NCI-H1694 treated with DMSO at 0.1 percent for 48 hours (cell line): ENCODE results near the gene NDNF.

ENCODE experiments used
- DNase-seq: peaks from one replicate; lab custom pipeline; 2025; lab: John Stamatoyannopoulos, UW

NDNF gene

DNA sequence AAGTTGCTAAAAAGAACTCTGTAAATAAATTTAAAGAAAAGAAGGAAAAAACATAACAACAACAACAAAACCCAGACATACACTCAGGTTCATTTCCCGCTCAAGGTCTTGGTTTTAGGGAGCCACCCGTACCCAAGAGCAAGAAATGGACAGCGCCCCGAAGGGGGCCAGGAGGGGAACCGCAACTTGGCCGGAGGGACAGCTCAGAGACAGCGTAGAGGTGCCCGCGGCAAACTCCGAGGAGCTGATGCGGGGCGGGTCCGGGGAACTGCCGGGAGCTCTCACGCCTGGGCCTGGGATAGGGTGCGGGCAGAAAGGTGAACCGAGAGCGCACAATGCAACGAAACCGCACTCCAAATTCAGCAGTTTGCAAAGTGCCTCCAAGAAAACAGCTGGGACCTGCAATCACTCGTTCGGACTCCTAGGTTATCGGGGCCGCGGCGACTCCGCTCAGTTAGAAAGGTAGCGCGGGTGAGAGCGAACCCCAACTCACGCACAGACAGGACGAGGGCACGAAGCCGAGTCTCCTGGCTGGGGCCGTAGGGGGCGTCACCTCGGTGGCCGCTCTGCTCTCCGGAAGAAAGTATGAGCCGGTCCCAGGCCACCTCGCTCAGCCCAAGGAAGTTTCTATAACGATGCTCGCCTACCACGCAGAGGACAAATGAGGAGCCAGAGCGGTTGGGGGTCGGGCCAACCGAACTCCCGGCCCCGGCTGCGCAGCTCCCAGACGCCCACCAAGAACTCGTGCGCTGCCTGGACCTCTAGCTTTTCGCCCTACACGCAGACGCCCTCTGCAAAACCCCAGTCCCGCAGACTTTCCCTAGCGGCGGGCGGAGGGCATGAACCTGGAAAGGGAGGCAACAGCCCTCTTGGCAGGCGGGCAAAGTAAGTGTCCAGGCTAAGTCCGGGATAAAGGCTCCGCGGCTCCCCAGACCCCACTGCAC is 1.4 kb downstream of the NDNF start:
- DNase-seq = no peak

DNA sequence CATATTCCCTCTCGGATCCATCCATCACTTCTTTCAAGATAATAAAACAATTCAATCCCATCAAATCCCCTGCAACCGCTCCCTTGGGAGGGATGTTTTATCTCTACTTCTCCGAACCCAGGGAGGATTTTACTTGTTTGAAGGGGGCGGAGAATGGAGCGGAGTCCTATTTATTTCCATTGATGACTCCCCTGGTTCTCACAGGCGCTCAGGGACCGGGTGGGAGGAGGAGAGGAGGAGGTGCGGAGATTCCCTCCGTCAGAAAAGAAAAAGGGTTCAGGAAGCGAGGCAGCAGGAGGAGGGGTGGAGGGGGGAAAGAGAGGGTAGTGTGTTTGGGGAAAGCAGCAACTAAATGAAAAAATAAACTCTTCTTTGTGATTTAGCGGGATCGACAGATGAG is 2.1 kb downstream of the NDNF start:
- no peak for DNase-seq

DNA sequence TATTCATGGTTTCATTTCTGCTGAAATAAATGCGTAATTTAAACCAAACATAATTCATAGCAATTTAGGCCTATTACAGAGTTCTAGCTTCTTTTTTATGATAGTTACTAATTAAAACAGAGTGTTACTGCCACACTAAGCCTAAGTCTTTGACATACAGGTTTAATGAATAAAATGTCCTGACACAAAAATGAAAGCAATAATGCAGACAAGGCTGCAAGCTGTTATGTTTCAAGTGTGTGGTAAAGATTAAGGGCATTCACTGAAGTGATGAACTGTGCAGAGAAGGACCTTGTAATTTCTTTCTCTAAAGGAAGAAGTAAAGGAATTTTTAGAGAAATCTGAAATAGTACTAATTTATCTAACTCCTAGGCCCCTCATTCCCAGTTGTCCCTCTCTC is 2.9 kb downstream of the NDNF start:
- DNase-seq = no peak

DNA sequence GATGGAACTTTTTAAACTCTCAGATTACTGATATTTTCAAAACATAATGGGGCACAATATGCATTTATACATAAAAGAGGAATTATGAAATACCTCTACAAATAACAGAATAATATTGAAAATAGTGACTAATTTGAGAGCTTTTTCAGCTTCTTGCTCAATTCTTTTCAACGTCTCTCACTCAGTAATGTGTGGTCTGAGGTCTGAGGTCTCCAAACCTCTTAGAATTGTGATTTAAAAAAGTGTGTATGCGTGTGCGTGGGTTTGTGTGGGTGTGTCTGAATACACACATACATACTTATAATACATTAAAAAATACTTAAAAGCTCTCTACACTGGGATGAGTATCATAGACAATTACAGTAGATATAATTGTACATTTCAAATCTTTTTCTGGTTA is 7.9 kb downstream of the NDNF start:
- DNase-seq = no peak

DNA sequence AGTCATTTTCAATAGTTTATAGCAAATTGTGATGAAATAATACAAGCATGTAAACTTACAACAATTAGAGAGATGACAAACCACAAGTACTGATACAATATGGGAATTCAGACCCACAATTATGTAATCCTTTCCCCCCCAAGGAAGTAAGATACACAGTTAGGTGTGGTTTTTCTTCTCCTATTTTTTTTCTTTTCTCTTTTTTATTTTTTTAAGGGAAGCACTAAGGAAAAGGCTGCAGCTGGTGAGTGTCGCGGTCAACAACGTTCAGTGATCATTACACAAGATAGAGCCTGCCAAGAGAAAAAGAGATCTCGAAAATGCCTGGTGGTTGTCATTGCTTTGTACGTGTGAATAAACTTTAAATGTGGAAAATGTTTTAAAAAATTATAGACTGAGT is 9.8 kb downstream of the NDNF start:
- no peak for DNase-seq

DNA sequence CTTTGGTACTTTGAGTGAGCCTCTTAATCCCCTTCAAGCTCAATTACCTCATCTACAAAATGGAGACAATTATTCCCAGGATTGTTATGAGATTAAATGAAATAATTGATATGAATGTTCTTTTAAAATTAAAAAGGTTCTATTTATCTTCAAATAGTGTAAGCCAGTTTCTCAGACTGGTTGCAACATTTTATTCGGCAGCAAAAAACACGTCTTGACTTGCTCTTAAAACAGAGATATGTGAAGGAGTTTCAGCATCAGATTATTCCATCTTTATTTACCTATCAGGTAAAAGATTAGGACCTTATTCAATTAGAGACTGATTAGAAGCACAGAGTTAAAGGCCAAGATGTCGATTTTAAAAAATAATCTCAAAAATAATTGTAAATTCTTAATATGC is 10.5 kb downstream of the NDNF start:
- no peak for DNase-seq

DNA sequence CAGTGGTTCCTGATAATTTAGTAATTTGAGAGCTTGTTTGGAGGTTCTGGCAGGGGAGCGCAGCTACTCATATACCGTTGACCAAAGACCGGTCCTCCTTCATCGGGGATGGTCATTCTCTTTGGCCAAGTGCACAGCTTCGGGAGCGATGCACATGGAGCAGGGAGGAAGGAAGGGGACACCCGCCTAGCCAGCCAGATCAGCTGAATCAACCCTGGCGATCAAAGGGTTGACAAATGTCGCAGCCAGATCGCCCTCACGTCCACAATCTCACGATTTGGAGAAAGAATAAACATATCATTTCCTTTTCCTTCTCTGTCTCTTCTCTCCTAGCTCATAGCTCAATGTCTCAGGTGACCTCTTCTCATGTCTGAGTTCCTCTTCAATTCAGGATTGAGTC is 11.1 kb downstream of the NDNF start:
- no peak for DNase-seq

DNA sequence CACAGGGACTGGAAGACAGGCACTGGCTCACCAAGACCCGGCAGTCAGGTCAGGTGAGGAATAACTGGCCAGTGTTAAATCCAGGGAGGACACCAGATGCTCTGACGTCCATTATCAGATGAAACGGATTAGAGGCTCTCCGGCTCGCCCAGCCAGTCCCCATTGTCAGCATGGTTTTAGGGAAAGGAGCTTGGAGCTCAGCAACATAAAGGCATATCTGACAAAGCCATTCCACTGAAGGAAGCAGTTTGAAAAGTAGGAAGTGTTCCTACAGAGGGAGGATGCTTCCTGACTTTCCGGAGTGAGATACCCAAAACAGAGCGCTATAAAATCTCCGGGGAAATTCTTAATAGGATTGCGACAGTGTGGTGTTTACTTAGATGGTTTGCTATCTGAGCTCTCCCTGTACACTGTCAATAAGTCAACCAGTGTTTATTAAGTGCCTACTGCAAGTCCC is 14.8 kb downstream of the NDNF start:
- no peak for DNase-seq

DNA sequence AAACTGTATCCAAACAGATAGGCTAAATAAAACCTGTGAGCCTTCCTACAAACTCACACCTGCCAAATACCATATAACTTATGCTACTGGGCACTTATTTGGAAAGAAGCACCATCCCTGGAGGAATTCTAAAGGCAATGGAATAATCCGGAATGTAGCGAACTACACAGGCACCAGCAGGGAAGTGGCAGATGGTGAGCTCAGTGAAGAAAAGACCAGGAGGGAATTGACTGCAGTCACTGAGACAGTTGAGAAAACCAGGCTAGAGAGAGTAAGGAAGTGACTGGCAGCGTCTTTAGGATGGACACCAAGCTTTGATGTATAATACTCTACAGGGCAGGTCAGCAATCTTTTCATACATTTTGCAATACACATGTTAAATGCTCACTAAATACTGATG is 16.3 kb downstream of the NDNF start:
- no peak for DNase-seq

DNA sequence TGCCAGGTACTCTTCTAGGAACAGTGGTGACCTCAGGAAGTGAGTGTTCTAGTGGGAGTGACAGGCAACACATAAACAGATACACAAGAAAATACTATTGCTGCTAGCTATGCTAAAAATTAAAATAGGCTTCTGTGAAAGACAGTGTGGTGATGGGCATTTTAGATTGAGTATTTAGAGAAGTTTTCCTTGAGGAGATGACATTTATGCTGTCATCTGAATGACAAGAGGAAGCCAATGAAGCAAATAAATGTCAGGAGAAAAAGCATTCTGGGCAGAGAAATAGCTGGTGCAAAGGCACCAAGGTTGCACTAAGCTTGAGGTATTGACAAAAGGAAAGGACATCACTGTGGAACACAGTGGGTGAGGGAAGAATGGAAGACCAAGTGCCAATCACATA is 18.0 kb downstream of the NDNF start:
- DNase-seq = no peak

DNA sequence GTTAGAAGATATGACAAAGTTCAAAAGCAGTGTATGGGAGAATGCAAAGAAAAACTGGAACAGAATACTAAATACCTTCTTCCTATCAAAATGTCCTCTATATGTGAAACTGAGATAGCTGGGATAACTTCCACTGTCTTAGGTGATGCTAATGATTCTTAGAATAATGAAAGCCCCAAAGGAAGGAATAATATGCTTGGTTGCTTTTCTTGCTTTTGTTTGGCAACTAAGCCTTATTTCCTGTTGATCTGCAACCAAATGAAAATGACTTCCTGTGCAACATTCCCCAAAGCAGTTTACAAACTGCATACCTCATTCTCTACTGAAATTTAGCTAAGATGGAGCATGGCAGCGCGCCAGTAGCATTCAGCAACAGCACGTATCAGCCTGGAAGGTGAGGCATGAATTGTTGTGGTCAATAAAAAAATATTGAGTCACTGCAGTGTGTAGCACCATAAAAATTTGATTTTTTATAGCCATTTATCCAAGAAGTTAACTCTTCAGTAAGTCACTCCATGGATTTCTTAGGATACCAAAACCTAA is 18.7 kb downstream of the NDNF start:
- DNase-seq = no peak

DNA sequence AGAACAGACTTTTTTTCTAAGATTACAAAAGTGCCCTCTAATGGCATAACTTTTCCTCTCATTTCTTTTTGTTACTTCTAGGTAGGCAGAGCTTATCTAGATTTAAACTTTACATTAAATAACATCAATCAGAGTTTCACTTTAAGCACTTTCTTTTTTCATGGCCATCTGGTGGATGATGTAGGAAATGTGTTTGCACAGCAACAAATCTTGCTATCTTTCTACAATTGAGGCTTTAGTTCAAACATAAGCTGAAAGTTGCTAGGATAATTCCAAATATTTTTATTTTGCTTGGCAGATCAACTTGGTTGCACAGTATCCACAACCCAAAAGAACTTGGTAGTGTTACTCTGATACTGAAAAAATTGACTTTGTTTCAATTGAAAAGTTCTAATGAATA is 22.0 kb downstream of the NDNF start:
- no peak for DNase-seq

DNA sequence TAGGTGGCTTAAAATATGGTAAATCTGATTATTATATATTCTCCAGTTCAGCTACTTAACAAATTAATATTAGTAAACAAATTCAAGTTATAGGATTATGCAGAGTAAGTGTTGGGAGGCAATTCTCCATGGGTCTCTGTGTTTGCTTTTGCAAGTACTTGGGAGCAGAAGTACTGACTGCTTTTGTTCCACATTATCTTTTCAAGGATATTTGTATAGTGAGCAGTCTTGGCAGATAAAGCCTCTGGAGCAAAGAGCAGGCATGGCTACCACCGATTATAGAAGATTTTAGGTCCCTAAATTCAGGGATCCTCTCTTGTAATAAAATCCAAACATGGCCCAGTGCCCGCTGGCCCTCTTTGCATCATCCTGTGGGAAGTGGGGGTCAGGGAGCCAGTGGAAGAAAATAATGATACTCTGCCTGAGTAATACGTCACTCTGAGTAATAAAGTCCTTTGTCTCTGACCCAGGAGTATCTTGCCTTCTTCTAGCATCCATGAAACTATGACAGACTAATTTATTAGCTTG is 23.2 kb downstream of the NDNF start:
- no peak for DNase-seq

DNA sequence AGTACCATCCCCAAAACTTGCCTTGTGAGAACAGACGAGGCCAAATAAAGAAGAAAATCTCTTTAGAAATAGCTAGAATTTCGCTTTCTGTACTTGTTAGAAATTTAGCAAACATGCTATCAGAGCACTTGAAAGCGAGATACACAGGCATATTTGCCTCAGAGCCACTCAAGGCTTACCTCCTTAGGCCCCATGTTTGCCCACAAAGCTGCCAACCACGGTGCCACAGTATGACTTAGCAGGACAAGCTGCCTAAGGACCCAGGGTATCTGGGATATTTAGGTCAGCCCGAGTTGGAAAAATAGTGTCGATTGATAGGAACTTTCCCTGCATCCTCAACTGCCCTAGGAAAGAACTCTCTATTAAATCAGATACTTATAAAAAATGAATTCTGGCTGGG is 24.2 kb downstream of the NDNF start:
- no peak for DNase-seq

DNA sequence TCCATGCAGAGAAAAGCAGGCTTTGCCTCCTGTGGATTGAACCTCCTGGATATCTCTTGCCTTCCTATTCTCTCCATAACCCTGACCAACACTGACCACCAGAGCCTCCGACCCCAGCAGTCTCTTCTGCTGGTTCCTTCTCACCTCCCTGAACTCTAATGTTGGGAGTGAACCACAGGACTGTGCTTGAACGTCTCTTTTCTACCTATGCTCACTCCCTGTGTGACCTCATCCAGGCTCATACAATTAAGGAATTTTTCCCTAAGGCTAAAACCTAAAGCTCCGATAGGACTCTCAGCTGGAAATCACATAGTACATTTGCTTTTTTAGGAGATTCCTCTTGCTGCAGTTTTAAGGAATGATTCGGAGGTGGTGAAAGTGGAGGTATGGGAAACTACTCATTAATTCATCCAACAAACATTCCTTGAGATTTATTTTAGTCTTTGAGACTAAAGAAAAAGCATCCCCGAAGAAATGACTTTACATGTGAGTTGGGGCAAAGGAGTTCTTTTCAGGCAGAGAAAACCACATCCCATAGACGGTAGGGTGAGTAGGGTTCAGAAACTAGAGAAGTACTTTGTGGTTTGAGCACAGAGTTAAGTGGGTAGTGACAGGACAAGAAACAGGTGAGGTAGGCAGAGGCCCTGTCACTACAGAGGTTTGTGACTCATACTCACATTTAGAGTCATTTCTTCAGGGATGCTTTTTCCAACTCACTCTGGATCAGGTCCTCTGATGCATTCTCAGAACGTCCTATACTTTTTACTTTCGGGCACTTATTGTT is 30.8 kb downstream of the NDNF start:
- DNase-seq = no peak

DNA sequence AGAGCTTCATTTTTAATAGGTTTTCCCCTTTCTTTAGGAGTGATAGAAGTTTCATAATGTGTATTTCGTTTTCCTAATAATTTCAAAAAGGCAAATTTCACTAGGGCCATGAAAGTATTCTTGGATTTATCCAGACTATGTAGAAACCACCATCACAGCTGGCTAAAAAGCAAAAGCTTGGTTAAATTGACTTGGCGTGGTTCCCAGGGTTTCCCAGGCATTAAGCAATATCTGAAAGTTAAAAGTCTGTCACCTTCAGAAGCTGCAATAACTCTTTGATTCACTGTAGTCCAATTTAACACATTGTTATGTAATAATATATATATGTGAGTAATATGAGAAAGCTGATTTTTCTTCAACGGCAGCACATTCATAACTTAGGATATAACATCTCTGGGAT is 38.3 kb downstream of the NDNF start:
- no peak for DNase-seq

DNA sequence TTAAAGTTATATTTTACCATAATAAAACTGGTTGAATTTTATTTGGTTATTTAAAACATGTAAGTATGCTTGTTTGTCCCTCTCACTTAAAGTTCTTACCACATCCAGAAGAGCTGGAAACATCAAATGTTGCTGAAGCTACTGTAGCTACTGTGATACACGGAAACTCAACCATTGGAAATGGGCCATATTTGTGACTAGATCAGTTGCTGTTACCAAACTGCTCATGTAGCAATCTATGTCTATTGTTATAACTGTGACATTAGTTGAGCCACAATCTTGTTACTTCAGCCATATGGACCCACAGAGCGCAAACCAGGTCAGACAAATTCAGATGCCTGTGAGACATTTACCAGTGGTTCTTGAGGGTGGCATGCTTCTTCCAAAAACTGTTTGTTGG is 41.6 kb downstream of the NDNF start:
- no peak for DNase-seq

DNA sequence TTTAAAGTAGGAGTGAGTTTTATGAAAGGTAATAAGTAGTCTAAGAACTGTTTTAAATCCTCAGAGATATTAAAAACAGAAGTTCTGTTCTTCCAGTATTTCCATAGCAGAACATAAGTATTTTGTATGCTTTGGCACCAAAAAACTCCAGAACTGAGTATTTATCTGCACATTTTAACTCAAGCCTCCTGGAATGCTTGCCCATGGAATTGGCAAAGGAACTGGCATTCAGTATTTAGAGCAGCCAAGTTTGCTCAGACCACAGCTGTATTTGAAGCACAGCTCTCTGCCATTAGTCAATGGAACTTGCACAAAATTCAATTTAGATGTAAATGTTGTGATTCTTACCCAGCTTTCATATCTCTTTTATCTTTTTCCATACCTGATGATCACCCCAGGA is 42.2 kb downstream of the NDNF start:
- no peak for DNase-seq

DNA sequence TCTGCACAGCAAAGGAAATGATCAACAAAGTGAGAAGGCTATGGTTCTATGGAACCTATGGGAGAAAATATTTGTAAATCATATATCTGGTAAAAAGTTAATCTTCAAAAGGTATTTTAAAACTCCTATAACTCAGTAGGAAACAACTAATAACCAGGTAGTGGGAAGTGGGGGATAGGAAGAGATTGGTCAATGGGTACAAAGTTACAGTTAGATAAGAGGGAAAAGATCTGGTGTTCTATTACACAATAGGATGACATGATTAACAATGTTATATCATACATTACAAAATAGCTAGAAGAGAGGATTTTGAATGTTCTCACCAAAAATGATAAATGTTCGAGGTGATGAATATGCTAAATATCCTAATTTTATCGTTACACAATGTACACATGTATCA is 46.3 kb downstream of the NDNF start:
- DNase-seq = no peak

DNA sequence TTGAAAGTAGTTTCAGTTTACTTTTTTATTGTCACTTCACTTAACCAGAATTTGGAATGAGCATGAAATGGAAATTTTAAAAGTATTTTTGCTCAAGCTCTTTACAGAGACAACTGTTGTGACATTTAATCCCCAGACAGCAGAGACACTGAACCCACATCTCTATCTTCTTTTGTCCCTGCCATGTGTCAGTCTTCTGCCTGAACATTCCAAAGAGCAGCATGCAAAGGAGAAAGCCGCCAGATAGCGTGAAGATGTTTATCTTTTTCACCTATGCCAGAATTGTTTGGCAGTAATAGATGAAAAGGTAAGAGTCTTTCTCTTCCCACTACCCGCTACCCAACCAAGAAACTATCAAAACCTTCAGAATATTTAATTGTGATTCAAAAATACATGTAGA is 46.8 kb downstream of the NDNF start:
- no peak for DNase-seq

DNA sequence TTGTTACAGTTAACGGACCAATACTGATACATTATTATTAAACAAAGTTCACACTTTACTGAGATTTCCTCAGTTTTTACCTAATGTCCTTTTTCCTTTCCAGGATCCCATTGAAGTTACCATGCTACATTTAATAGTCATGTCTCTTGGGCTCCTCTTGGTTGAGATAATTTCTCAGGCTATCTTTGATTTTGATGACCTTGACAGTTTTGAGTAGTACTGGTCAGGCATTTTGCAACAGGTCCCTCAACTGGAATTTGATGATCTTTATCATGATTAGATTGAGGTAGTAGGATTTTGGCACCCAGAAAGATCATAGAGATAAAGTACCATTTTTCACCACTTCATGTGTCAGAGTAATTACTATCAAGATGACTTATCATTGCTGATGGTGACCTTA is 53.8 kb downstream of the NDNF start:
- DNase-seq = no peak

DNA sequence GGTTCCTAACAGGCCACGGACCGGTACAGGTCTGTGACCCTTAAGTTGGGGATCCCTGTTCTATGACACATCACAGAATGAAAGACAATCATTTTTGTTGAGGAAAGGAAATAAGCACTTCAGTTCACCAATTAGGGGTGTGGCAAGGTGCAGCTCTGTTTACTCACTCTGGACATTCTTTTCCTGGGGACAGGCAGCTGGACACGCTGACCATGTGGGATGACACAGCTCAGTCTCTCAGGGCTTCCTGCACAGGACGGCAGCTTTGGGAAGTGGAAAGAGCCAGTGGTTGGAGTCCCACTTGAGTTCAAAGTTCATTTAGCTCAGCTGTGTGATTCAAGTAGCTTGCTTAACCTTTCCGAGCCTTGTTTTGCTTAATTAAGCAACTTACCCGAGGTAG is 55.7 kb downstream of the NDNF start:
- DNase-seq = no peak

DNA sequence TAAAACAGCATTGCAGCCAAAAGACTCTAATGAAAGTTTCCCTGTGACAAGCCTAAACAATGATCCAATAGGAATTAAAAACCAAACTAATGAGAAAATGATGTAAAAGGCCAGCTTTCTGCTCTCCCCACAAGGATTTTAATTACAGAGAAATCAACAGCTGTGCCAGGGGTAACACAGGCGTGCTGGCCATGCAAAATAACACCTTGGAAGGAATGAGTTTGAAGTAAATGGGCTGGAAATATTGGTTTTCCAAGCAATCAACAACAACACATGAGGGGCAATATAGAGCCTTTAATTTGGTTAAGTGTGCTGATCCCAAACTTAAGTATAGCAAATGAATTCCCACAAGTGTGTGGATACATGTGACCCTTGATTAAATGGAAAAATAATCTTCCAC is 56.9 kb downstream of the NDNF start:
- DNase-seq = no peak
